NCI-H82 (cell line): ENCODE data around the gene TMEM60.
A peak's percentile ranks its signal among the peaks of the same experiment; 100 is the strongest.
"Not testable (repeated sequence)": the region's sequence is repeated elsewhere in the genome, so short reads cannot be mapped to it uniquely, and the experiment has no call there.

Source experiments
- DNase-seq: peaks from one replicate; lab custom pipeline; 2025; lab: John Stamatoyannopoulos, UW

Gene TMEM60, protein sequence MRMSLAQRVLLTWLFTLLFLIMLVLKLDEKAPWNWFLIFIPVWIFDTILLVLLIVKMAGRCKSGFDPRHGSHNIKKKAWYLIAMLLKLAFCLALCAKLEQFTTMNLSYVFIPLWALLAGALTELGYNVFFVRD

DNA sequence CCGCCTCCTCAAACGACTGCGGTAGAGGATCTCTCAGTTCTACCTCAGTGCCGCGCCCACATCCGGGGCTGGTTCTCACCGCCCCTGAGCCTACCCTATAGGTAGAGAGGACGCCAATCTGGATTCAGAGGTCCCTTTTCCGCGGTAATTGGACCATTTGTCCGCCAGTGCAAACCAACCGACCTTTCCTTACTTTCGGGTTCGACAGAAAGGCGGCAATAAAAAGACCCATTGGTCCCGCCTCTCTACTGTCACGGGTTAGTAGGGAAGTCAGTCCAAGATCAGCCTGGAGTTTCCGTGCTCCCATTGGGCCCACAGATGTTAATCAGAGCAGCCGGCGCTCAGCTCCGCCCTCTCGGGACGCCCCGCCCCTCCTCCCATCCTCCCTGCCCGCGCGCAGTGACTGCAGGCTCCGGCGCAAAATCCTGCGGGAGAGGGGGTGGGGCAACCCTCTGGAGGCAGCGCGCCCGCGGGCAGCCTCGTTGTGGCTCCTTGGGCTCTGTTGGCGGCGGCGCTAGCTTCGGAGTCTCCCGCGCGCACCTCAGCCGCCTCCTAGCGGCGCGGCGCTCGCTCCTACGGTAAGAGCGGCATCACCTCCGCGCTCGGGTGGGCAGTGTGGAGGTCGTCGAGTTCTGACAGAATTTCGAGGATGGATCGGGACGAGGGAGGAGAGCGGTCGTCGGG, at the start of gene TMEM60, which contains the start of gene PHTF2:
TMEM60 (minus strand) TSS at position 41 of the 684 bp plus-strand sequence. CDS start 4,061 bp downstream, outside the sequence.
PHTF2 (plus strand) TSS at position 380 of the 684 bp plus-strand sequence.
- DNase-seq, result peak; percentile 100

DNA sequence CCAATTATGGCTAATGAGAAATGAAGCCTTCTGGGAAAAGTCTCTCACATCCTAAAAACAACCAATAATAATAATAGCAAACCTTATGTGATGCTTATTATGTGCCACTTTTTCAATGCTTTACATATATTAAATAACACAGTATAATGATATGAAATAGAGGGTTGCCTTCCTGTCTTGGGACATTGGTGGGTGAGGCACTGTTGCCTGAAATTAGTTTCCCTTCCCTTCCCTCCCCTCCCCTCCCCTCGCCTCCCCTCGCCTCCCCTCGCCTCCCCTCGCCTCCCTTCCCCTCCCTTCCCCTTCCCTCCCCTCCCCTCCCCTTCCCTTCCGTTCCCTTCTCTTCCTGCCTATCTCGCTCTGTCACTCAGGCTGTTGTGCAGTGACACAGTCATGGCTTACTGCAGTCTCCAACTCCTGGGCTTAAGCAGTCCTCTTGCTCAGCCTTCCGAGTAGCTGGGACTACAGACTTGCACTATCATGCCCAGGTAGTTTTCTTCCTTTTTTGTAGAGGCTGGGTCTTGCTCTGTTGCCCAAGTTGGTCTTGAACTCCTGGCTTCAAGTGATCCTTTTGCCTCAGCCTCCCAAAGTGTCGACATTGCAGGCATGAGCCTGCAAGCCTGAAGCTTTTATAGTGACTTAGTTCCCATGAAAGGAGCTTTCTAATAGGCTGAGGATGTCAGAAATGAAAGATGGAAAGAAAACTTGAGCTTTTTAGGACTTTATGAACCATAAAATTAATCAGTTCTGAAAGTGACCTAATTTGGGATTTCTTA, 48.3 kb upstream of the TMEM60 start:
- no peak for DNase-seq

DNA sequence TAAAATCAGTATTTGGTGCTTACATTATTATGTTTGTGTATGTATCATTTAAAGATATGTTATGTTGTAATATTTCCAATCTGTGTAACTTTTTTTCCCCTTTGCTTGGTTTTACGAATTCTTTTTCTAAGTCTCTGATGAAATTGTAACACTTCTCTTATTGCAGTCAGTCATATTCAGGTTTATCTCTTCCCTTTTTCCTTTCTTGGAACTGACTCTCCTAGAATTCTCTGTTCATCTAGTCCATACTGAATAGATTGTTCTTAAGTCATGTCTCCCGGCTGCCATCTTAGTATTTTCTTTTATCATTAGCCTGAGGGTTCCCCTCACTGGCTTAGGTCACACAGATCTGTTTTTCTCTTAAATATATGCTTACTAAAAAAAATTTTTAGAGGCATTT, 45.0 kb upstream of the TMEM60 start:
- no peak for DNase-seq

DNA sequence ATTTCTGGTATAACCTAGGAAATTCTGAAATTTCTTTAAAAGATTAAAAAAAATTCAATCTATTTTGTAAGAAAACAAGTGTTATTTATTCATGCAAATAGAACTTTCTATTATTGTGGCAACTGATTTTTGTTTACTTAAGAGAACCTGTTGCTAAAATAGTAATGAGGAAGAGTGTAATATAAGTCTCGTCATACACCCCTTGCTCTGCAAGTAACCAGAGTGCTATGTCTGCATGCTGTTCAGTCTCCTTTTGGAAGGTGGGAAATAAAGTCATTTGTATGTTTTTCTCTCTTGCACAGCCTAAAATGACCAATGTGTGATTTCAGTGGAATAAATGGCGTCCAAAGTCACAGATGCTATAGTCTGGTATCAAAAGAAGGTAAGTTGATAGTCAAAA, 41.7 kb upstream of the TMEM60 start:
- DNase-seq, result no peak

DNA sequence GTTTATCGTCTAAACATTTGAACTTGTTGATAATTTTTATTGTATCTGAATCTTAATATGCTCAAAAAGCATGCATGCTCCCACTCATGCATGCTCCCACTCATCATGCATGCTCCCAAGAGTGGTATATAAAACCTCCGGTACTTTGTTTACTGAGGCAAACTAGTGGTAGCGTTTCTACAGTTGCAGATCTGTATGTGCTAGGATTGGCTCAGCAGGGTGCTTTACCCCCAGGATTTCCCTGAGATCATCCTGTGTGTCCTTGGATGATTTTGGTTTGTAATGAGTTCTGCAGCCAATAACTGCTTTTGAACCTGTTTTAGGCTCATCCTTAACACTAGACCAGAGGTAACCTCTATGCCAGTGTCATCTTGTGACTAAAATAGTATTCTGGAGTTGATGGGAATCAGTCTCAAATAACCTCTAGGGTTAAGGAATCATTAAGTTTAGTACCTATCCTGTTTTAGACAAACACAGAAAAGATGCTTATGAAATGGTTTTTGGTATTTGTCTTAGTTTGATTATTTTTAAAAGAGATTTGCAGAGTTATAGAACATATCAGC, 40.8 kb upstream of the TMEM60 start:
- DNase-seq, result peak; percentile 12

DNA sequence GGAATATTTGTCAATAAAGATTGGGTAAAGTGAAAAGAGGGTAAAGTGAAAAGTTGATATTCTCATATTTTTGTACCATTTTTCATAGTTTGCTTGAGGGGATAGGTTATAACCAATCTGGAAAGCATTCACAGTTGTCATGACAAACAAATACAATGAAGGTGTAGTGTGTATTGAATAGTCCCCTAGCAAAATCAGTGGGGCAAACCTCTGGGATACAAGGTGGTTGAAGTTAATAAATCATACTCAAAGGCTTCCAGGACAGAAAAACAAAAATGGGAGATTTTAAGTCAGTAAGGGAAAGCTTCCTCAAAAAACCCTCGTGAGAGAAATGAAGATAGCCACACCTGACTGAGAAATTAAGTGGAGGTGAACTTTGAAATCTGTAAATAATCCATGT, 39.7 kb upstream of the TMEM60 start:
- no peak for DNase-seq

DNA sequence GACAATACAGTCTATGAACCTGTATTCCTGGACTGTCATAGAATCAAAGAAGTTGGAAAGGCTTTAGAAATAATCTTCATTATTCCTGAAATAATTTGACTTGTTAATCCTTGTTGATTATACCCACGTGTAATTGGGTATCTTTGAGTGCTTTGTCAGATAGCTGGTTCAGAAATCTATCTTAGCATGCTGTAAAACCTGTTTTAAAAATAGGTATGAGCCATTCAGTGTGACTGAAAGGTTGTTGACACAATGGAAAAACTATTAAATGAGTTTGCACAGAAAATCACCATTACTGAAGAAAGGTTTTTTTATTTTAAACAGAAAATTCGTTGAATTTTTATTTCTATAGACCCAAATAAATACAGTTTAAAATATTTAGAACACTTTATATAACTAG, 39.0 kb upstream of the TMEM60 start:
- DNase-seq, result no peak

DNA sequence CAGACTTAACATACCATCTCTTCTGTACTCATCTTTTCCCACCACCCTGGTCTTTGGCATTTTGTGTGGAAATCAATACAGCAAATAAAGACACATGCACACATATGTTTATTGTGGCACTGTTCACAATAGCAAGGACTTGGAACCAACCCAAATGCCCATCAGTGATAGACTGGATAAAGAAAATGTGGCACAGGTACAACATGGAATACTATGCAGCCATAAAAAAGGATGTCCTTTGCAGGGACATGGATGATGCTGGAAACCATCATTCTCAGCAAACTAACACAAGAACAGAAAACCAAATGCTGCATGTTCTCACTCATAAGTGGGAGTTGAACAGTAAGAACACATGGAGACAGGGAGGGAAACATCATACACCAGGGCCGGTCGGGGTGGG, 38.2 kb upstream of the TMEM60 start:
- DNase-seq, result not testable (repeated sequence)

DNA sequence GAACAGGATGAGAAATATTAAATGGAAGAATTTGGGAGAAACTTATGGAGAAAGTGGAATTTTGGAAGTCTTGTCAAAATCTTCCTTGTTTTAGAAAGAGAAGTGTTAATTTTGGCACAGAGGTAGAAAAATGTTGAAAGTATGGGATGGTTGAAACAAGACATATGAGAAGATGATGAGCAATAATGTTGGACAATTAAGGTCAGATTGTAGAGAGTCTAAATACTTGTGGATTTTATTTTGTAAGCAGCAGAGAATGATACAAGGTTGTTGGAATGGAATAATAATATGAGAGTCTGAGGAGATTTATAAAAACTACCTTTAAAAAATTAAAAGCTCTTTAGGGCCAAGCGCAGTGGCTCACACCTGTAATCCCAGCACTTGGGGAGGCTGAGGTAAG, 34.9 kb upstream of the TMEM60 start:
- DNase-seq, result no peak

DNA sequence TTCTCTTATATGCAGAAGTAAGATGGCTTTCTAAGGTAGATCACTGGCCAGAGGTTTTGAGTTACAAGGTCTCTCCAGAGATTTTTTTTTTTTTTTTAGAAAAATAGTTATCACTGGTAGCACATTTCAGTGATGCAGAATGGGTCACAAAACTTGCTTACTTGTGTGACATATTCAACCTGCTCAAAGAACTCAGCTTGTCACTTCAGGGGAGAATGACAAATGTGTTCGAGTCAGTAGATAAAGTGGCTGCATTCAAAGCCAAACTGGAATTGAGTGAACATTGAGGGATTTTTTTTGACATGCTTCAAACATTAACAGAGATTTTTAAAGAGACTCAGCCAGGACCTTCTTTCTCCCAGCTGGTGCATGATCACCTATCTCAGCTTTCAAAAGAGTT, 33.7 kb upstream of the TMEM60 start:
- no peak for DNase-seq

DNA sequence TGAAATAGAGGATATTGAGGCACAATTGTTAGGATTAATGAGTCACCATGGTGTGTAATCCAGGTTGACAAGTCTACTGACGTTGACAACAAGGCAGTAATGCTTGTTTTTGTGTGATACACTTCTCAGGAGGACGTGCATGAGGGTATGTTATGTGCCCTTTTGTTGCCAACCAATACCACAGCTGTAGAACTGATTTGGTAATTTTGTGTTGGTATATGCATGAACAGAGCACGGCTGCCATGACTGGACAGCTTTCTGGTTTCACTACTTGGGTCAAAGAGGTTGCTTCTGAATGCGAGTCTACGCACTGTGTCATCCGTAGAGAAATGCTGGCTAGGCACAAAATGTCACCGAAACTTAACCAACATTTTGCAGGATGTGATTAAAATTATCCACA, 33.2 kb upstream of the TMEM60 start:
- DNase-seq, result no peak

DNA sequence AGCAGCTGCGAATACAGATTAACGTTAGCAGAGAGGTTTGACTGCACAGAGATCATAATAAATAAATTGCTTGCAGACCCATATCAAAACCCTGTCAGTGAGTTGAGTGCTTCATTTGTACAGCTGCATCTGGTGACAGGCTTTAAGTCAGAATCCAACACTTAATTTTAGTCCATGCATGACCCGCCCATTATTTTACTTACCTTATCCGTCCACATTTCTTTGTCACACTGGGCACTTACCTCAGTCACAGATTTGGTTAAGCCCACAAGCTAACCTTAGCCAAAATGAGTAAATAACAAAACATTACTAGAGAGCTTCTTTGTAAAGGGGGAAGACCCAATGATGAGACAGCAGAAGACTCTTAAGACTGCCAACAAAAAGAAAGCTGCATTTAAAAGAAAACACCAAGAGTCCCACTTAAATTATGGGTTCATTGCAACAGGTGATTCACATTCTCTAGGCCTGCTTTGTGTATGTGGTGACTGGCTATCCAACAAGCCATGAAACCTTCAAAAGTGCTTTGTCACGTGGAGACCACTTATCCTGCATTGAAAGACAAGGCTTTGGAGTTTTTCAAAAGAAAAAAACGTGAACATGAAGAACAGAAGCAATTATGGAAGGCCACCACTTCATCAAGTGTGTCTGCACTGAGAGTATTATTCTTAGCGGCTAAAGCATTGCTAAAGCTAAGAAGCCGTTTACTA, 32.6 kb upstream of the TMEM60 start:
- no peak for DNase-seq

DNA sequence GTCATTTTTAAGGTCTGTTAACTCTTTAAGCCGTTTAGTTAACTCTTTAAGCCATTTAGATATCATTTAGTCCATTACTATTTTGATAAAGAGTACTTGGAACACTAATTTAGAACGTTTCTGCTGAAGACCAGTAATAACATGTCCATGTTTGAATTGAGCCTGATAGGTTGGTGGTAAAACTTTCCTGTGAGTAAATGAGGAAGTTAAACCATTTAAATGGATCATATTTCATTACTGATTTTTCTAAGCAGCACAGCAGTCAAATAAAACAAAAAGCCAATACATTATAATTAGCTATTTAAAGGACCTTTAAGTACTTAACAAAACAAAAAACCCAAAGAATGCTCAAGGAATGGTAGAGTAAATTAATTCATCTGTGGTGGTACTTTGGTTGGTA, 29.8 kb upstream of the TMEM60 start:
- DNase-seq, result peak; percentile 10

DNA sequence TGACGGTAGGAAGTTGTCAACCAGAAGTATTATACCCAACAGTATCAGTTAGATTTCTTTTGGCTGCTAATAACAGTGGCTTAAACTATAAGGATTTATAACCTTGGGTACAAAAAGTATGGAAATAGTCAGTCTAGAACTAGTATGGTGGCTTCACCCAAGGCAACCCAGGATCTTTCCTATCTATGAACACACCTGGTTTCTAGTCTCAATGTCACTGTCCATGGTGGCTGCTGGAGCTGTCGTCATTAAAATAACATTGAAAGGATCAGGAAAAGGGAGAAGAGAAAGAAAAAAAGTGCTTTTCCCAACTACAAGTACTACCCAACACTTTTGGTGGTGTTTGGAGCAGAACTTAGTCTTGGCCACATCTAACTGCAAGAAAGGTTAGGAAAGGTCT, 28.1 kb upstream of the TMEM60 start:
- no peak for DNase-seq

DNA sequence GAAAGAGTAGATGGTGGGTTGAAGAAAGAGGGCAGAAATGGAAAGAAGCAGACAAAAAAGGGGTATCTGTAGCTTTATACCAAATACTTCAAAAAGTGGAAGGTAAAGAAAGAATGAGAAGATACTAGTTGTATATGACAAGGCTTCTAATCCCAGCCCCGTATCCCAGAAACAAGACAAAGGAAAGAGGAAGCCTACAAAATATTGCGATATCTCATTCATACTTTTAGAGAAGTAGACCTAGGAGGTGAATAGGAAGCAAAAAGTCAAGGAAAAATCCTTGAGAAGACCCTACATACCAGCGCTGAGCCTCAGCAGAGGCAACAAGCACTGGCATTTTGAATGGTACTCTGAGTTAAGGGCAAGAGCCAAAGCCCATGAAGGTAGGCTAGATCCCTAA, 26.9 kb upstream of the TMEM60 start:
- no peak for DNase-seq

DNA sequence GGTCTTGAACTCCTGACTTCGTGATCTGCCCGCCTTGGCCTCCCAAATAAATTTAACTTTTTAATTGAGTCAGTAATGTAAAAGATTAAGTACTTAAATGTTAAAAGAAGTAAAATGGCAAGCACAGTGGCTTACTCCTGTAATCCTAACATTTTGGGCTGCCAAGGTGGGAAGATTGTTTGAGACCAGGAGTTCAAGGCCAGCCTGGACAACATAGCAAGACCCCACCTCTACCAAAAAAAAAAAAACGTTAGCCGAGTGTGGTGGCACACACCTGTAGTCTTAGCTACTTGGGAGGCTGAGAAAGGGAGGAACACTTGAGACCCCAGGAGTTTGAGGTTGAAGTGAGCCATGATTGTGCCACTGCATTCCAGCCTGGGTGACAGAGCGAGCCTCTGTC, 26.4 kb upstream of the TMEM60 start:
- no peak for DNase-seq

DNA sequence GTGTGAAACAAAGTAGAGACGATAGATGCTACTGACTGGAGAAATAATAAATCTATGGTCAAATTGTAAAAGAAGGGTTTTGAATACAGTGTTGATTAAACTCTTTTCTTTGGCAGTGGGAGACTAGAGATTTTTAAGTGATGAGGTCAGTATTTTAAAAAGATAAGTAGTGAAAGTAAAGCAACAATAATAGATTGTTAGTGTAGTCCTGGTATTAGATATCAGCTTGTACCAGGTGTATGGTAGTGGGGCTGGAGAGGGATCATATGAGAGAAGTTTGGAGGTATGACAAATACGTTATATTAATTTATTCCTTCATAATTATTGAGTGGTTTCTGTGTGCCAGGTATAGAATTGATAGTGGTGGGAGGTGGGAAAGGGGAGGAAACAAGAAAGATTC, 25.6 kb upstream of the TMEM60 start:
- DNase-seq, result no peak

DNA sequence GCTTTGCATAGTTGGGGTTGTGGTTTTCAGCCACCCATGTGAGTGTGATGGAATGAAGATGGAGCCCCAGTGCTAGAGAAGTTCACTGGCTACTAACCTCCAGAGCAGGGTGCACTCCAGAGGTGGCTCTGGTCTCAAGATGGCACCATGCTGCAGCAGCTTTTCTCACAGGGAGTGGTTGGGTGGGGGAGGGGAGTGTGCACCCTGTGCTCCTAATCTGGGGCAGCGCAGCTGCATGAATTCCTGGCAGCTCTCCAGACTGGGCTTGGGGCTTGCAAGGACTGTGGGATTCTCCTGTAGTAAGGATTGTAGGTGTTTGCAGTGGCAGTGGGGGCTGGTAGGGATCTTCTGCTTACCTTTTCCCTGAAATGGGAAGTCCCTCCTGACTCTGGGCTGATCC, 24.0 kb upstream of the TMEM60 start:
- peak; percentile 34 for DNase-seq

DNA sequence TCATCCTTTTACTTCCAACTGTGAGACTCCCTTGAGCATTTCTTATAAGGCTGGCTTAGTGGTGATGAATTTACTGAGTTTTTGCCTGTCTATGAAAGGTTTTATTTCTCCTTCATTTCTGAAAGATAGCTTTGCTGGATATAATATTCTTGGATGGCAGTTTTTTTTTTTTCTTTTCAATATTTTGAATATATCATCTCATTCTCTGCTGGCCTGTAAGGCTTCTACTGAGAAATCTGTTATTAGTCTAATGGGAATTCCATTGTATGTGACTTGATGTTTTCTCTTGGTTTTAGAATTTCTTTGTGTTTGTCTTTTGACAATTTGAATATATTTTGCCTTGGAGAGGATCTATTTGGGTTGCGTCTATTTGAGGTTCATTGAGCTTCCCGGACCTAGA, 22.7 kb upstream of the TMEM60 start:
- DNase-seq, result no peak

DNA sequence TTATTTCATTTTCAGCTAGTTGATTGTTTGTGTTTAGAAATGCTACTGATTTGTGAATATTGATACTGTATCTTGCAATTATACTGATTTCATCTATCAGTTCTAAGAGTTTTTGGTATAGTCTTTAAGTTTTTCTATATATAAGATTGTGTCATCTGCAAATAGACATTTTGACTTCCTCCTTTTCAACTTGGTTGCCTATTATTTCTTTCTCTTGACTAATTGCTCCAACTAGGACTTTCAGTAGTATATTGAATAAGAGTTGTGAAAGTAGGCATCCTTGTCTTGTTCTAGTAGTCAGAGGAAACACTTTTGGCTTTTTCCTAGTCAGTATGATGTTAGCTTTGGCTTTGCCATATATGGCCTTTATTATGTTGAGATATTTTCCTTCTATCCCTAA, 20.8 kb upstream of the TMEM60 start:
- no peak for DNase-seq

DNA sequence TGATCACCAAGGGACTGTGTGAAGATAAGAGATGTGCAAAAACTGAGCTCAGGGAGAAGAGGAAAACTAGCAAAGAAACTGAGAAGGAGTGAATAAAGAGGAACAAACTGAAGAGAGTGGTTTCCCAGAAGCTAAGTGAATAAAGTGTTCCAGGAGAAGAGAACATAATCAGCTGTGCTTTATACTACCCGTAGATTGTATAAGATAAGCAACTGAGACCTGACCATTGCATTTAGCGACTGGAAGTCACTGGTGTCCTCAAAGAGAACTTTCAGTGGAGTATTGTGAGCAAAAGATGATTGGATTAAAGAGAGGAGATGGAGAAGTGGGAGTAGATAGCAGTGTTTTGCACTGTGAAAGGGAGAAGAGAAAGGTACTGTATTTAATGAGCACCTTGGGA, 14.9 kb upstream of the TMEM60 start:
- DNase-seq, result peak; percentile 30

DNA sequence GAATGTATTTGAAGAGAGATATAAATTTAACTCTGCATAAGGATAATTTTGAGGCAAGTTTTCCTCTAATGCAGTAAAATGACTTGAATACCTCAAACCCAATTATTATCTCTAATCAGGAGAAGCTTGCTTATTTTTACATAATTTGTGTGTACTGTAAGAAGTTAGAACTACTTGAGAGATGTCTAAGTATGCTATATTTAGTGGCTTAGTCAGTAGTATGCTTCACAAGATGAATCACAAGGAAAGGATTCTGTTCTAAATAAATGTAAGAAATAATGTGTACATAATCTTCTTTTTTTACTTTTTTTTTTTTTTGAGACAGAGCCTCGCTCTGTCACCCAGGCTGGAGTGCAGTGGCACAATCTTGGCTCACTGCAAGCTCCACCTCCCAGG, 14.1 kb upstream of the TMEM60 start:
- no peak for DNase-seq
